ENCODE data around the gene FAM20A.

FAM20A gene

GRCh38 chr17:68606451-68607307, 5.5 kb upstream of the FAM20A start:
- no peaks in the 10 kb centered on the region for H3K36me3 ChIP-seq (ENCODE audit: insufficient read depth, low read length)
- H3K4me2 ChIP-seq (ENCODE audit: low read depth, low read length, poor library complexity, severe bottlenecking): no peak overlapping the region
- H3K9me2 ChIP-seq (replicated peaks; ENCODE audit: low read depth, low read length): no peaks in the 10 kb centered on the region

GRCh38 chr17:68605914-68606313, 4.7 kb upstream of the FAM20A start:
- H2AFZ ChIP-seq (ENCODE audit: low read length): no peak overlapping the region
- no peaks in the 10 kb centered on the region for H3K27me3 ChIP-seq (ENCODE audit: insufficient read depth, low read length, poor library complexity, severe bottlenecking)

More at GRCh38 chr17:68606451-68607307, 5.5 kb upstream of the FAM20A start:
- H3K79me2 ChIP-seq (ENCODE audit: insufficient read depth, low read length): no peaks in the 10 kb centered on the region
- H3K9me3 ChIP-seq (ENCODE audit: insufficient read depth, low read depth, low read length): peaks cover 8% of the 10 kb centered on the region
- no peaks in the 10 kb centered on the region for H3K4me1 ChIP-seq (ENCODE audit: insufficient read depth, low read length, poor library complexity, severe bottlenecking)
- no peaks in the 10 kb centered on the region for H3F3A ChIP-seq (ENCODE audit: low read depth)
- TF ChIP-seq EZH2phosphoT487 (IDR thresholded peaks at IDR 0.05; ENCODE audit: borderline replicate concordance) (no peak), CTCF (conservative IDR thresholded peaks at IDR 0.05; ENCODE audit: low read length) (no peak)
- H3K4me3 ChIP-seq (ENCODE audit: low read length, poor library complexity, severe bottlenecking): no peak overlapping the region
- H3K9ac ChIP-seq (ENCODE audit: low read depth, low read length, poor library complexity, severe bottlenecking): no peak overlapping the region
- no peak overlapping the region for H2AFZ ChIP-seq (ENCODE audit: low read length)
- H3K27me3 ChIP-seq (ENCODE audit: insufficient read depth, low read length, poor library complexity, severe bottlenecking): no peaks in the 10 kb centered on the region
- H4K20me1 ChIP-seq (ENCODE audit: insufficient read depth, low read length, poor library complexity, severe bottlenecking): no peaks in the 10 kb centered on the region

GRCh38 chr17:68603656-68604055, 2.5 kb upstream of the FAM20A start:
- H3K4me3 ChIP-seq (ENCODE audit: low read length, poor library complexity, severe bottlenecking): no peak overlapping the region
- H3F3A ChIP-seq (ENCODE audit: low read depth): no peaks in the 10 kb centered on the region
- H3K9me3 ChIP-seq (ENCODE audit: insufficient read depth, low read depth, low read length): peaks cover 2% of the 10 kb centered on the region
- H3K36me3 ChIP-seq (ENCODE audit: insufficient read depth, low read length): no peaks in the 10 kb centered on the region
- no peak overlapping the region for H3K4me2 ChIP-seq (ENCODE audit: low read depth, low read length, poor library complexity, severe bottlenecking)
- no peaks in the 10 kb centered on the region for H3K79me2 ChIP-seq (ENCODE audit: insufficient read depth, low read length)
- H2AFZ ChIP-seq (ENCODE audit: low read length): no peak overlapping the region
- no peaks in the 10 kb centered on the region for H3K27me3 ChIP-seq (ENCODE audit: insufficient read depth, low read length, poor library complexity, severe bottlenecking)
- no peak overlapping the region for H3K9ac ChIP-seq (ENCODE audit: low read depth, low read length, poor library complexity, severe bottlenecking)
- no peaks in the 10 kb centered on the region for H4K20me1 ChIP-seq (ENCODE audit: insufficient read depth, low read length, poor library complexity, severe bottlenecking)
- no peaks in the 10 kb centered on the region for H3K9me2 ChIP-seq (replicated peaks; ENCODE audit: low read depth, low read length)
- no peaks in the 10 kb centered on the region for H3K4me1 ChIP-seq (ENCODE audit: insufficient read depth, low read length, poor library complexity, severe bottlenecking)
- TF ChIP-seq EZH2phosphoT487 (IDR thresholded peaks at IDR 0.05; ENCODE audit: borderline replicate concordance) (no peak), CTCF (conservative IDR thresholded peaks at IDR 0.05; ENCODE audit: low read length) (no peak)

More at GRCh38 chr17:68605914-68606313, 4.7 kb upstream of the FAM20A start:
- no peak overlapping the region for H3K4me3 ChIP-seq (ENCODE audit: low read length, poor library complexity, severe bottlenecking)
- H3K4me2 ChIP-seq (ENCODE audit: low read depth, low read length, poor library complexity, severe bottlenecking): no peak overlapping the region
- H4K20me1 ChIP-seq (ENCODE audit: insufficient read depth, low read length, poor library complexity, severe bottlenecking): no peaks in the 10 kb centered on the region
- H3K4me1 ChIP-seq (ENCODE audit: insufficient read depth, low read length, poor library complexity, severe bottlenecking): no peaks in the 10 kb centered on the region
- no peaks in the 10 kb centered on the region for H3K79me2 ChIP-seq (ENCODE audit: insufficient read depth, low read length)
- no peaks in the 10 kb centered on the region for H3K36me3 ChIP-seq (ENCODE audit: insufficient read depth, low read length)
- no peaks in the 10 kb centered on the region for H3F3A ChIP-seq (ENCODE audit: low read depth)
- H3K9me2 ChIP-seq (replicated peaks; ENCODE audit: low read depth, low read length): no peaks in the 10 kb centered on the region
- no peak overlapping the region for H3K9ac ChIP-seq (ENCODE audit: low read depth, low read length, poor library complexity, severe bottlenecking)
- peaks cover 8% of the 10 kb centered on the region for H3K9me3 ChIP-seq (ENCODE audit: insufficient read depth, low read depth, low read length)
- TF ChIP-seq CTCF (conservative IDR thresholded peaks at IDR 0.05; ENCODE audit: low read length): no peak
- no peak for TF ChIP-seq EZH2phosphoT487 (IDR thresholded peaks at IDR 0.05; ENCODE audit: borderline replicate concordance)
